ENCODE data around the gene PDE4B.

GRCh38 chr1:65795311-65795710 lies 2.6 kb downstream of the PDE4B start:
- TF ChIP-seq CTCF (IDR thresholded peaks at IDR 0.05): no peak
- TF ChIP-seq POLR2A (IDR thresholded peaks at IDR 0.05): no peak
